Neural progenitor cell (in vitro differentiated cells): ENCODE data around the gene WWOX.

ENCODE experiments used
- CTCF ChIP-seq: fragments of 200-600 bp; sonication (generic); IDR thresholded peaks from 2 replicates; pipeline ENCODE4 v1.5.1; 2017; ENCODE audit warnings: antibody characterized with exemption, mild to moderate bottlenecking
- EZH2 ChIP-seq: fragments of 200-600 bp; sonication (generic); IDR thresholded peaks from 2 replicates; pipeline ENCODE4 v1.6.1; 2017; ENCODE audit warnings: antibody characterized with exemption, mild to moderate bottlenecking, moderate library complexity

- TF ChIP-seq CTCF (no peak), EZH2 (no peak)
Observed at GRCh38 chr16:78599271-78599670, 499.8 kb downstream of the WWOX start.
